ENCODE measurements around the gene CD48. TPM values are rescaled to one million over a fixed set of nuclear protein-coding genes. Genes with fewer than 3 reads are reported as not detected.

Gene CD48
- polyA plus RNA-seq, 1 donor (not counting 4 experiments of a cell fraction or from before 2014, with no cell fraction given), result 0.07 TPM

- Histone ChIP-seq H3K9ac (ENCODE audit: control insufficient read depth, extremely low read depth, insufficient read depth, low read length) (no peak overlapping the region), H3K36me3 (ENCODE audit: control insufficient read depth in 2 of 2, extremely low read depth in 1 of 2, insufficient read depth in 2 of 2, low read length in 2 of 2) (peaks cover 0 to 6% of the 10 kb centered on the region in 2 experiments), H3K4me1 (ENCODE audit: control insufficient read depth, extremely low read depth, insufficient read depth, low read length) (no peaks in the 10 kb centered on the region), H3K27me3 (ENCODE audit: control insufficient read depth, extremely low read depth, insufficient read depth, low read length) (no peaks in the 10 kb centered on the region), H3K4me3 (ENCODE audit: control insufficient read depth in 2 of 3, extremely low read depth in 1 of 3, insufficient read depth in 2 of 3, low read depth in 1 of 3, low read length in 3 of 3) (no peak overlapping the region), H3K79me2 (ENCODE audit: control insufficient read depth, insufficient read depth, low read length) (no peaks in the 10 kb centered on the region), H3K9me1 (ENCODE audit: control insufficient read depth, extremely low read depth, insufficient read depth, low read length) (no peaks in the 10 kb centered on the region), H3K27ac (ENCODE audit: control insufficient read depth, insufficient read depth, low read length) (no peak overlapping the region), H4K20me1 (ENCODE audit: control insufficient read depth, extremely low read depth, insufficient read depth, low read length) (no peaks in the 10 kb centered on the region), H3K4me2 (ENCODE audit: control insufficient read depth, extremely low read depth, insufficient read depth, low read depth, low read length) (no peak overlapping the region), H2AFZ (ENCODE audit: control insufficient read depth, low read length) (no peak overlapping the region), H3K9me3 (ENCODE audit: control insufficient read depth, low read depth, low read length) (no peaks in the 10 kb centered on the region)
- dilution Hi-C loops (cut with MboI; ENCODE audit: extremely low pct_ligation_motif_present, low sequenced_read_pairs), result no loop called here
- FAIRE-seq, result no peak
- no peak for DNase-seq (ENCODE audit: low read depth, low spot score)
- TF ChIP-seq CTCF (optimal IDR thresholded peaks at IDR 0.05 in 1 of 3, IDR thresholded peaks at IDR 0.05 in 1 of 3, conservative IDR thresholded peaks at IDR 0.05 in 1 of 3; ENCODE audit: extremely low read depth in 1 of 3, insufficient read depth in 2 of 3, low read length in 3 of 3) (no peak), EZH2 (IDR thresholded peaks at IDR 0.05; ENCODE audit: low read length) (no peak)
Observed at GRCh38 chr1:160755461-160755860, 43.8 kb upstream of the CD48 start.

- no peak for FAIRE-seq
Observed at GRCh38 chr1:160753594-160753993, 42.0 kb upstream of the CD48 start.

More at GRCh38 chr1:160753594-160753993, 42.0 kb upstream of the CD48 start:
- Histone ChIP-seq H3K4me3 (ENCODE audit: control insufficient read depth in 2 of 3, extremely low read depth in 1 of 3, insufficient read depth in 2 of 3, low read depth in 1 of 3, low read length in 3 of 3) (no peak overlapping the region), H3K36me3 (ENCODE audit: control insufficient read depth in 2 of 2, extremely low read depth in 1 of 2, insufficient read depth in 2 of 2, low read length in 2 of 2) (peaks cover 0 to 10% of the 10 kb centered on the region in 2 experiments), H3K9me3 (ENCODE audit: control insufficient read depth, low read depth, low read length) (no peaks in the 10 kb centered on the region), H3K9me1 (ENCODE audit: control insufficient read depth, extremely low read depth, insufficient read depth, low read length) (no peaks in the 10 kb centered on the region), H3K4me1 (ENCODE audit: control insufficient read depth, extremely low read depth, insufficient read depth, low read length) (peaks cover 8% of the 10 kb centered on the region), H3K9ac (ENCODE audit: control insufficient read depth, extremely low read depth, insufficient read depth, low read length) (no peak overlapping the region), H3K27me3 (ENCODE audit: control insufficient read depth, extremely low read depth, insufficient read depth, low read length) (no peaks in the 10 kb centered on the region), H3K4me2 (ENCODE audit: control insufficient read depth, extremely low read depth, insufficient read depth, low read depth, low read length) (no peak overlapping the region), H3K27ac (ENCODE audit: control insufficient read depth, insufficient read depth, low read length) (no peak overlapping the region), H3K79me2 (ENCODE audit: control insufficient read depth, insufficient read depth, low read length) (no peaks in the 10 kb centered on the region), H2AFZ (ENCODE audit: control insufficient read depth, low read length) (no peak overlapping the region), H4K20me1 (ENCODE audit: control insufficient read depth, extremely low read depth, insufficient read depth, low read length) (no peaks in the 10 kb centered on the region)
- dilution Hi-C loops (cut with MboI; ENCODE audit: extremely low pct_ligation_motif_present, low sequenced_read_pairs), result no loop called here
- no peak for TF ChIP-seq CTCF (optimal IDR thresholded peaks at IDR 0.05 in 1 of 3, IDR thresholded peaks at IDR 0.05 in 1 of 3, conservative IDR thresholded peaks at IDR 0.05 in 1 of 3; ENCODE audit: extremely low read depth in 1 of 3, insufficient read depth in 2 of 3, low read length in 3 of 3)
- no peak for TF ChIP-seq EZH2 (IDR thresholded peaks at IDR 0.05; ENCODE audit: low read length)
- DNase-seq (ENCODE audit: low read depth, low spot score), result no peak

All from keratinocyte (primary cell).